Keratinocyte (primary cell): ENCODE measurements around the gene PLXNA3. TPM values are rescaled to one million over a fixed set of nuclear protein-coding genes. Genes with fewer than 3 reads are reported as not detected.

ENCODE experiments used
- DNase-seq: peaks from one replicate; pipeline ENCODE4 v3.0.0-alpha.2; 2011; ENCODE audit warnings: low read depth, missing footprints, low spot score
- FAIRE-seq: peaks from 2 replicates; lab custom pipeline; 2011; peaks lifted over from hg19 to GRCh38; lab: Jason Lieb, UNC
- H2AFZ ChIP-seq: 2 replicates; pipeline ENCODE4 v1.6.0; 2012; ENCODE audit warnings: low read length, control low read depth, inconsistent platforms; ENCODE audit not compliant: control insufficient read depth
- H3K27ac ChIP-seq: 2 replicates; pipeline ENCODE4 v1.5.1; 2011; ENCODE audit warnings: low read length; ENCODE audit not compliant: control insufficient read depth, insufficient read depth
- H3K27me3 ChIP-seq: 3 replicates; pipeline ENCODE4 v1.6.0; 2011; ENCODE audit warnings: low read length; ENCODE audit not compliant: control insufficient read depth, insufficient read depth; ENCODE audit errors: extremely low read depth
- H3K36me3 ChIP-seq, 2 experiments: 2 replicates in 1 of 2; 3 replicates in 1 of 2; pipeline ENCODE4 v1.5.1; 2011; ENCODE audit warnings: low read length in 2 of 2, mild to moderate bottlenecking in 1 of 2; ENCODE audit not compliant: control insufficient read depth in 2 of 2, insufficient read depth in 2 of 2; ENCODE audit errors: extremely low read depth in 1 of 2
- H3K4me1 ChIP-seq: 3 replicates; pipeline ENCODE4 v1.5.1; 2011; ENCODE audit warnings: low read length; ENCODE audit not compliant: control insufficient read depth, insufficient read depth; ENCODE audit errors: extremely low read depth
- H3K4me2 ChIP-seq: 3 replicates; pipeline ENCODE4 v1.6.0; 2011; ENCODE audit warnings: low read depth, low read length; ENCODE audit not compliant: control insufficient read depth, insufficient read depth; ENCODE audit errors: extremely low read depth
- H3K4me3 ChIP-seq, 3 experiments: fragments of 200-600 bp in 1 of 3; sonication (generic) in 1 of 3; 2 replicates in 2 of 3; 3 replicates in 1 of 3; pipeline ENCODE4 v1.5.1; 2011 to 2016; ENCODE audit warnings: low read length in 3 of 3, mild to moderate bottlenecking in 3 of 3, control low read depth in 2 of 3, inconsistent platforms in 1 of 3, low read depth in 1 of 3, mixed read lengths in 1 of 3, mixed run types in 1 of 3, moderate library complexity in 1 of 3; ENCODE audit not compliant: control insufficient read depth in 2 of 3, insufficient read depth in 2 of 3; ENCODE audit errors: extremely low read depth in 1 of 3
- H3K79me2 ChIP-seq: 2 replicates; pipeline ENCODE4 v1.6.0; 2012; ENCODE audit warnings: low read length; ENCODE audit not compliant: control insufficient read depth, insufficient read depth
- H3K9ac ChIP-seq: 3 replicates; pipeline ENCODE4 v1.6.0; 2011; ENCODE audit warnings: low read length; ENCODE audit not compliant: control insufficient read depth, insufficient read depth; ENCODE audit errors: extremely low read depth
- H3K9me1 ChIP-seq: 3 replicates; pipeline ENCODE4 v1.6.0; 2011; ENCODE audit warnings: low read length; ENCODE audit not compliant: control insufficient read depth, insufficient read depth; ENCODE audit errors: extremely low read depth
- H3K9me3 ChIP-seq: 2 replicates; pipeline ENCODE4 v1.5.1; 2012; ENCODE audit warnings: low read depth, low read length; ENCODE audit not compliant: control insufficient read depth
- H4K20me1 ChIP-seq: 3 replicates; pipeline ENCODE4 v1.6.0; 2011; ENCODE audit warnings: low read length; ENCODE audit not compliant: control insufficient read depth, insufficient read depth; ENCODE audit errors: extremely low read depth
- EZH2 ChIP-seq: IDR thresholded peaks from one replicate; pipeline ENCODE4 v1.6.1; 2012; ENCODE audit warnings: inconsistent platforms, mild to moderate bottlenecking, low read length, moderate library complexity
- dilution Hi-C: fragments of 300-500 bp; cut with MboI; formaldehyde crosslinking; loops from one replicate; pipeline ENCODE4 v1.7.0; 2020; ENCODE audit warnings: low sequenced_read_pairs; ENCODE audit not compliant: extremely low pct_ligation_motif_present
- polyA plus RNA-seq, 5 experiments: library from polyadenylated mRNA; depleted of rRNA in 3 of 5; stranded (reverse) in 3 of 5; stranded (forward) in 1 of 5; unstranded in 1 of 5; fragments of >200 nt; gene quantifications; 1 replicate in 1 of 5; 2 replicates in 3 of 5; 3 replicates in 1 of 5; pipeline versions ENCODE4 v1.2.1 to v1.2.3, GENCODE V29; 2011 to 2012; ENCODE audit warnings: missing spikeins in 2 of 5, low read depth in 1 of 5, low replicate concordance in 1 of 5
- TF ChIP-seq, protein P1 (sequence below), 3 experiments: IDR thresholded peaks in 1 of 3; conservative IDR thresholded peaks in 1 of 3; optimal IDR thresholded peaks in 1 of 3; 2 replicates in 2 of 3; 3 replicates in 1 of 3; pipeline versions ENCODE3 to v1.5.1; 2011; ENCODE audit warnings: low read length in 3 of 3, mild to moderate bottlenecking in 3 of 3, moderate library complexity in 2 of 3, control low read depth in 1 of 3, inconsistent platforms in 1 of 3; ENCODE audit not compliant: insufficient read depth in 2 of 3; ENCODE audit errors: extremely low read depth in 1 of 3

PLXNA3 gene
- polyA plus RNA-seq, 1 donor (not counting 4 experiments of a cell fraction or from before 2014, with no cell fraction given): 7.6 TPM

DNA sequence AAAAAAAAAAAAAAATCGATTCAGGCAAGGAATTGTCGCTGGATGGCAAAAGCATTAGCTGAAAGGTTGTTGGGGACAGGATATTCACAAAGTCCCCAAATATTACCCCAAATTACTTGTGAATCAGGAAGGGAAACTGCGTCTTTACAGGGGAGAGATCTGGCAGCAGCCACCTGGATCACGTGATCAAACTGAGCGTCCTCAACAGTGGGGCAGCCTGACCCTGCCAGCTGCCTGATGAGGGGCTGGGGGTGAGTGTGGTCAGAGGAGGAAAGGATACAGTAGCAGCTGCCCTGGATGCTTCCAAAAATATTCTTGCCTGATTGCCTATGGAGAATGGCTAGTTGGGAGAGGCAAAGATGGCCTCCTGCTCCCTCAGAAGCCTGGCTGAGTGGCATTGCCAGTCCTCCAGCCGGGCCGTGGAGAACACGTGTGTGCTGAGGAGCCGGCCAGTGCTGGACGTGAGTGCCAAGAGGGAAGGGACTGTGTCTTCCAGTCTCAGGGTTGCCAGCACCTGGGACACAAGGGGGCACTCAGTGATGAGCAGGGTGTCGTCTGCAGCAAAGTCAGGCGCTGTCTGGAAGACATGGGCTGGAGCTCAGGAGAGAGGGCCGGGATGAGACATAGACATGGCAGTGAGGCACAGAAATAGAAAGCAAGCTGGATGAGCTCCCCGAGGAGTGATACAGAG is 24.0 kb downstream of the PLXNA3 start:
- H3K4me1 ChIP-seq: peaks cover 6% of the 10 kb centered on the region
- dilution Hi-C loops: no loop called here
- H3K9me3 ChIP-seq: no peaks in the 10 kb centered on the region
- no peak overlapping the region for H3K4me3 ChIP-seq
- DNase-seq (no peak), FAIRE-seq (no peak)
- H4K20me1 ChIP-seq: no peaks in the 10 kb centered on the region
- no peak overlapping the region for H2AFZ ChIP-seq
- TF ChIP-seq, protein P1, sequence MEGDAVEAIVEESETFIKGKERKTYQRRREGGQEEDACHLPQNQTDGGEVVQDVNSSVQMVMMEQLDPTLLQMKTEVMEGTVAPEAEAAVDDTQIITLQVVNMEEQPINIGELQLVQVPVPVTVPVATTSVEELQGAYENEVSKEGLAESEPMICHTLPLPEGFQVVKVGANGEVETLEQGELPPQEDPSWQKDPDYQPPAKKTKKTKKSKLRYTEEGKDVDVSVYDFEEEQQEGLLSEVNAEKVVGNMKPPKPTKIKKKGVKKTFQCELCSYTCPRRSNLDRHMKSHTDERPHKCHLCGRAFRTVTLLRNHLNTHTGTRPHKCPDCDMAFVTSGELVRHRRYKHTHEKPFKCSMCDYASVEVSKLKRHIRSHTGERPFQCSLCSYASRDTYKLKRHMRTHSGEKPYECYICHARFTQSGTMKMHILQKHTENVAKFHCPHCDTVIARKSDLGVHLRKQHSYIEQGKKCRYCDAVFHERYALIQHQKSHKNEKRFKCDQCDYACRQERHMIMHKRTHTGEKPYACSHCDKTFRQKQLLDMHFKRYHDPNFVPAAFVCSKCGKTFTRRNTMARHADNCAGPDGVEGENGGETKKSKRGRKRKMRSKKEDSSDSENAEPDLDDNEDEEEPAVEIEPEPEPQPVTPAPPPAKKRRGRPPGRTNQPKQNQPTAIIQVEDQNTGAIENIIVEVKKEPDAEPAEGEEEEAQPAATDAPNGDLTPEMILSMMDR (optimal IDR thresholded peaks at IDR 0.05 in 1 of 3, IDR thresholded peaks at IDR 0.05 in 1 of 3, conservative IDR thresholded peaks at IDR 0.05 in 1 of 3; ENCODE audit: extremely low read depth in 1 of 3, insufficient read depth in 2 of 3, low read length in 3 of 3): no peak
- no peak for TF ChIP-seq EZH2
- H3K79me2 ChIP-seq: peaks cover 8% of the 10 kb centered on the region
- no peak overlapping the region for H3K4me2 ChIP-seq
- H3K27ac ChIP-seq: no peak overlapping the region
- no peak overlapping the region for H3K9ac ChIP-seq
- no peaks in the 10 kb centered on the region for H3K27me3 ChIP-seq
- peaks cover 3 to 8% of the 10 kb centered on the region in 2 experiments for H3K36me3 ChIP-seq
- no peaks in the 10 kb centered on the region for H3K9me1 ChIP-seq

DNA sequence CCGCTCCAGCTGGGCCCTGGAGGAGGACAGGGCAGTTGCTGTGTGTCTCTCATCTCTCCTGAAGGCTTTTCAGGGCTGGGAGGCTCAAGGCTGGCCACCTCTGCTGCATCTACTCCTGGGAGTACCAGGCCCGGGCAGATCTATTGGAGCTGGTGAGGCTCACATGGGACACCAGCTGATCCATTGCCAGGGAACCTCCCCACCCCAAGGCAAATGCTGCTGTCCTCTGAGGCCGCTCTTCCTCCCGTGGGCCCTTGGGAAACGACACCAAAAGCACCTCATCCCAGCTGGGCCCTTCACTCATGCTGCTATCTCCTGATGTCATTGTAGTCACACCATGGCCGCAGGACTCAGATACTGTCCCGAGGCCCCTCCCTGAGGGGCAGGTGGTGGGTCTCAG is 24.7 kb downstream of the PLXNA3 start:
- Histone ChIP-seq H3K4me2 (no peak overlapping the region), H3K36me3 (peaks cover 5 to 8% of the 10 kb centered on the region in 2 experiments), H3K4me3 (no peak overlapping the region), H3K9ac (no peak overlapping the region), H3K4me1 (peaks cover 6% of the 10 kb centered on the region), H3K9me3 (no peaks in the 10 kb centered on the region), H2AFZ (no peak overlapping the region), H3K9me1 (no peaks in the 10 kb centered on the region), H3K27ac (no peak overlapping the region), H3K79me2 (peaks cover 8% of the 10 kb centered on the region), H4K20me1 (no peaks in the 10 kb centered on the region), H3K27me3 (no peaks in the 10 kb centered on the region)
- TF ChIP-seq, protein P1 (optimal IDR thresholded peaks at IDR 0.05 in 1 of 3, IDR thresholded peaks at IDR 0.05 in 1 of 3, conservative IDR thresholded peaks at IDR 0.05 in 1 of 3; ENCODE audit: extremely low read depth in 1 of 3, insufficient read depth in 2 of 3, low read length in 3 of 3): no peak
- TF ChIP-seq EZH2: no peak
- no peak for DNase-seq
- no peak for FAIRE-seq
- dilution Hi-C loops: no loop called here
